DMS153 treated with DMSO at 0.1 percent for 48 hours (cell line): ENCODE results near the gene RAB3GAP1.

Experiments
- DNase-seq: peaks from one replicate; lab custom pipeline; 2025; ENCODE audit not compliant: unreplicated experiment; lab: John Stamatoyannopoulos, UW

Gene RAB3GAP1

DNA sequence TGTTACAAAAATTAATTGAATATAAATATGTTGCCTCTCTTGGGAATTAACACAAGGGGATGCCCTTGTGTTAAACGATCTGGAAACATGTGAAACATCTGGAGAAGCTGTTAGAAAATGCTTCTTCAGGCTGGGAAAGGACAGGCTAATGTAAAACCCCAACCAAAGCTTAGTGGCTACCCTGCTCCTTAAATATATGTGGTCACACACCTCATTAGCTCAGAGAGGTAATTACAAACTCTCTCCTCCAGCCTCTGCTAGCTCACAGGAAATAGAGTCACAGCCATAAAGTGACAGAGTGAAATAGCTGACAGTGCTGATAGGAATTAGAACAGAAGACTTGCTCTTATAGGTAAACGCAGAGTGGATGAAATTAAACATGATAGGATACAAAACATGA lies 155.9 kb downstream of the RAB3GAP1 start:
- DNase-seq, result no peak

GRCh38 chr2:135212757-135213156 lies 160.7 kb downstream of the RAB3GAP1 start:
- DNase-seq, result no peak

- DNase-seq, result no peak
Observed at GRCh38 chr2:135218426-135218825, 166.3 kb downstream of the RAB3GAP1 start.

DNA sequence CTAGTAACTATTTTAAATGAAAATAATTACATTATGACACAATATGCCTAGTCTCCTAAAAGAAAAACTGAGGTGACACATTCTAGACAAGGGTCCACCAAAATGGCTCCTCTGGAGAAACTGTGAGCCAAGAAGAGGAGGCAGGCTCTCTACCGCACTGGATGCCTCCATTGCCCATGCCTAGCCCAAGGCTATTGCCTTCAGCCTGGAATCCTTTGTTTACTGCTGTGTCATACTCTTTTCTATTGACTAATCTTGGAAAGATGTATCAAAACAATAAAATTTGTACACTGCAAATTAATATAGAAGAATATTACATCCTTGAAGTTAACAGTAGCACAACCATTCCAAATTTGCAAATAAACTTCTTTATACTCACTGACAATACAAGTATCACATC lies 167.1 kb downstream of the RAB3GAP1 start:
- no peak for DNase-seq
